Osteoblast (primary cell): ENCODE results near the gene ABRAXAS1. TPM values are rescaled to one million over a fixed set of nuclear protein-coding genes. Genes with fewer than 3 reads are reported as not detected.

Experiments used
- DNase-seq: peaks from one replicate; pipeline ENCODE4 v3.0.0; 2011; ENCODE audit warnings: low spot score, mixed read lengths; ENCODE audit not compliant: insufficient read length; ENCODE audit errors: missing footprints
- H2AFZ ChIP-seq: 2 replicates; pipeline ENCODE4 v1.6.0; 2011; ENCODE audit warnings: mild to moderate bottlenecking, low read length
- H3K27ac ChIP-seq: 2 replicates; pipeline ENCODE4 v1.5.1; 2011; ENCODE audit warnings: mild to moderate bottlenecking, low read depth, low read length, moderate library complexity
- H3K27me3 ChIP-seq: 2 replicates; pipeline ENCODE4 v1.6.0; 2012; ENCODE audit warnings: mild to moderate bottlenecking, control low read depth, inconsistent platforms, low read length, moderate library complexity; ENCODE audit not compliant: insufficient read depth
- H3K36me3 ChIP-seq: 2 replicates; pipeline ENCODE4 v1.5.1; 2011; ENCODE audit warnings: mild to moderate bottlenecking, low read length, control low read depth, moderate library complexity; ENCODE audit not compliant: insufficient read depth
- H3K4me1 ChIP-seq: 2 replicates; pipeline ENCODE4 v1.5.1; 2011; ENCODE audit warnings: mild to moderate bottlenecking, low read length, control low read depth, moderate library complexity; ENCODE audit not compliant: insufficient read depth
- H3K4me2 ChIP-seq: 2 replicates; pipeline ENCODE4 v1.6.0; 2011; ENCODE audit warnings: mild to moderate bottlenecking, low read length; ENCODE audit not compliant: insufficient read depth
- H3K4me3 ChIP-seq: fragments of 200-600 bp; sonication (generic); 3 replicates; pipeline ENCODE4 v1.5.1; 2012; ENCODE audit warnings: mild to moderate bottlenecking, low read length, inconsistent platforms; ENCODE audit not compliant: insufficient read depth
- H3K79me2 ChIP-seq: 2 replicates; pipeline ENCODE4 v1.6.0; 2012; ENCODE audit warnings: mild to moderate bottlenecking, low read length, control low read depth, inconsistent platforms; ENCODE audit not compliant: insufficient read depth
- H3K9me3 ChIP-seq: 2 replicates; pipeline ENCODE4 v1.5.1; 2011; ENCODE audit warnings: low read depth, low read length, control low read depth
- H4K20me1 ChIP-seq: 2 replicates; pipeline ENCODE4 v1.6.0; 2012; ENCODE audit warnings: mild to moderate bottlenecking, low read length, control low read depth; ENCODE audit not compliant: insufficient read depth
- total RNA-seq: library from RNA; depleted of rRNA; stranded (reverse); fragments of >200 nt; gene quantifications from 2 replicates; pipeline ENCODE4 v1.2.3, GENCODE V29; 2012
- TF ChIP-seq, protein P1 (sequence below): IDR thresholded peaks from 2 replicates; pipeline ENCODE4 v1.5.1; 2011; ENCODE audit warnings: mild to moderate bottlenecking, low read depth, low read length, moderate library complexity; ENCODE audit errors: extremely low read depth

The ABRAXAS1 gene
- 17.4 and 23.3 TPM in 2 replicates for total RNA-seq

DNA sequence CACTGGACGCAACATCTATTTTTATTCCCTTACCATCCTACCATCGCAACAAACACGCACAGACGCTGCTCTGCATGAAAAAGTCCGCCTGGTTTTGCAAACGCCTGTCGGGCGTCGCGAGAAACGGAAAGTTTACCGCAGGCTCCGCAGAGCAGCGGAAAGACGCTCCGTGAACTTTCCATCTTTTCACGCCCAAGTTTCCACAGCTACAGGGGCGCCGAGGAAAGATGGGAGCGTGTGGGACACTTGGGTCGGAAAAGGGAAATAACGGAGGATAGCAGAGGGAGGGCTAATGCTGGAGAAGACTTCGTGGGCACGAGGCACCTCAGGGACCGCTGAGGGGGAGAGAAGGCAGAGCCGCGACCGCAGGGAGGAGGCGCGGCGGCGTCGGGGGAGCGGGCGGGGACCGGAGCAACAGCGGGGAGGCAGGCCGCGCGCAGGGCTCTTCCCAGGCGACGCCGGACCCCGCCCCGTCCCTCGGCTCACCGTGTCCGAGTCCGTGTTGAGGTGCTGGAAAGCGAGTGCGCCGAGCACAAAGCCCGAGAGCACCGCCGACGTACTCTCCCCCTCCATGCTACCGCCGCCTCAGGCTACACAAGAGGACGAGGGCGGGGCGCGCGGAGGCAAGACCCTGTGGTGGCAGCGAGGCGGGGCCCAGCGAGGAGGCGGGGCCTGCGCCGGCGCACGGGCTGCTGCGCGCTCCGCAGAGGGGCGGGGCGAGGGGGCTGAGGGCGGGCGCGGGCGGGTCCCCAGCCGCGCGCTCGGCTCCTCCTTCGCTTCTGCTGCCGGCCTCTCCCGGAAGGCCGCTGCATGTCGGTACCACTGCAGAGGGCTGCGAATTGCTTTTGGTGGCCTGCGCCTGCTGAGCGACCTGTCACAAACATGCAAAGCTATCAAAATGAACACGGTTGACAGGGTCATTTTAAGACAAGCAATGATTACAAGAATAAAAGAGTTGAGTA lies at the start of gene ABRAXAS1:
ABRAXAS1 (minus strand) TSS at position 601 of the 962 bp plus-strand sequence; CDS start at position 573, 28 bp downstream.
- Histone ChIP-seq H3K27ac (peak within 1 kb of the TSS; percentile 69), H3K9me3 (no peaks in the 10 kb centered on the region), H4K20me1 (no peaks in the 10 kb centered on the region), H2AFZ (peak within 1 kb of the TSS; percentile 99), H3K79me2 (no peaks in the 10 kb centered on the region), H3K4me2 (peak within 1 kb of the TSS; percentile 85), H3K4me1 (peaks cover 10% of the 10 kb centered on the region), H3K36me3 (peaks cover 2% of the 10 kb centered on the region), H3K27me3 (no peaks in the 10 kb centered on the region), H3K4me3 (peak within 1 kb of the TSS; percentile 94)
- TF ChIP-seq, protein P1, sequence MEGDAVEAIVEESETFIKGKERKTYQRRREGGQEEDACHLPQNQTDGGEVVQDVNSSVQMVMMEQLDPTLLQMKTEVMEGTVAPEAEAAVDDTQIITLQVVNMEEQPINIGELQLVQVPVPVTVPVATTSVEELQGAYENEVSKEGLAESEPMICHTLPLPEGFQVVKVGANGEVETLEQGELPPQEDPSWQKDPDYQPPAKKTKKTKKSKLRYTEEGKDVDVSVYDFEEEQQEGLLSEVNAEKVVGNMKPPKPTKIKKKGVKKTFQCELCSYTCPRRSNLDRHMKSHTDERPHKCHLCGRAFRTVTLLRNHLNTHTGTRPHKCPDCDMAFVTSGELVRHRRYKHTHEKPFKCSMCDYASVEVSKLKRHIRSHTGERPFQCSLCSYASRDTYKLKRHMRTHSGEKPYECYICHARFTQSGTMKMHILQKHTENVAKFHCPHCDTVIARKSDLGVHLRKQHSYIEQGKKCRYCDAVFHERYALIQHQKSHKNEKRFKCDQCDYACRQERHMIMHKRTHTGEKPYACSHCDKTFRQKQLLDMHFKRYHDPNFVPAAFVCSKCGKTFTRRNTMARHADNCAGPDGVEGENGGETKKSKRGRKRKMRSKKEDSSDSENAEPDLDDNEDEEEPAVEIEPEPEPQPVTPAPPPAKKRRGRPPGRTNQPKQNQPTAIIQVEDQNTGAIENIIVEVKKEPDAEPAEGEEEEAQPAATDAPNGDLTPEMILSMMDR, result no peak
- peak; percentile 99 for DNase-seq

DNA sequence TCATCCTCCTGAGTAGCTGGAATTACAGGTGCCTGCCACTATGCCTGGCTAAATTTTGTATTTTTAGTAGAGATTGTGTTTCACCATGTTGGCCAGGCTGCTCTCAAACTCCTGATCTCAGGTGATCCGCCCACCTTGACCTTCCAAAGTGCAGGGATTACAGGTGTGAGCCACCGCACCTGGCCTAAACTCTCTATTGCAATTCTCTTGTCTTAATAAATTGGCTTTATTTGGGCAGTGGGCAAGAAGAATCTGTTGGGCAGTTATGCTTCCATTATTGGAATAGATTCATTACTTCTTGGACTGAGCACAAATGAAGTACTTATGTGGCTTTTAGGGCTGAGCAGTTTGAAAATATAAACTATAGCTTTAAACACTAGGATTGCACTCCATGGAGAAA lies 42.8 kb upstream of the ABRAXAS1 start:
- no peak for DNase-seq
- no peaks in the 10 kb centered on the region for H3K79me2 ChIP-seq
- no peak overlapping the region for H3K27ac ChIP-seq
- no peak overlapping the region for H2AFZ ChIP-seq
- no peak overlapping the region for H3K4me2 ChIP-seq
- no peaks in the 10 kb centered on the region for H3K4me1 ChIP-seq
- peaks cover 2% of the 10 kb centered on the region for H3K27me3 ChIP-seq
- H3K4me3 ChIP-seq, result no peak overlapping the region
- TF ChIP-seq, protein P1, result no peak
- no peaks in the 10 kb centered on the region for H4K20me1 ChIP-seq
- no peaks in the 10 kb centered on the region for H3K9me3 ChIP-seq
- H3K36me3 ChIP-seq, result no peaks in the 10 kb centered on the region

DNA sequence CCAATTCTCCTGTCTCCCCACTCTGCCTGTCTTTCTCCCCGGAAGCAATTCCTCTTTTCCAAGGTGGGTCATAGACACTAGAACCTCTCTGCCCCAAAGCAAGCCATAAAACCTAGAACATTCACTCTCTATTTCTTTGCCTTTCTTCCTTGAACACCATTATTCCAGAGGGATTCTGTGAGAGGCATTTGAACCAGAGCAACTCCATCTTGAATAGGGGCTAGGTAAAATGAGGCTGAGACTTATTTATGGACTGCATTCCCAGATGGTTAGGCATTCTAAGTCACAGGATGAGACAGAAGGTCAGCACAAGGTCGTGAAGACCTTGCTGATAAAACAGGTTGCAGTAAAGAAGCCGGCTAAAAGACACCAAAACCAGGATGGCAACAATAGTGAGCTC lies 37.3 kb upstream of the ABRAXAS1 start:
- Histone ChIP-seq H3K27ac (no peak overlapping the region), H3K27me3 (no peaks in the 10 kb centered on the region), H3K4me2 (no peak overlapping the region), H2AFZ (no peak overlapping the region), H3K4me1 (no peaks in the 10 kb centered on the region), H3K36me3 (no peaks in the 10 kb centered on the region), H3K9me3 (no peaks in the 10 kb centered on the region), H4K20me1 (no peaks in the 10 kb centered on the region), H3K79me2 (no peaks in the 10 kb centered on the region), H3K4me3 (no peak overlapping the region)
- TF ChIP-seq, protein P1, result no peak
- DNase-seq, result no peak

DNA sequence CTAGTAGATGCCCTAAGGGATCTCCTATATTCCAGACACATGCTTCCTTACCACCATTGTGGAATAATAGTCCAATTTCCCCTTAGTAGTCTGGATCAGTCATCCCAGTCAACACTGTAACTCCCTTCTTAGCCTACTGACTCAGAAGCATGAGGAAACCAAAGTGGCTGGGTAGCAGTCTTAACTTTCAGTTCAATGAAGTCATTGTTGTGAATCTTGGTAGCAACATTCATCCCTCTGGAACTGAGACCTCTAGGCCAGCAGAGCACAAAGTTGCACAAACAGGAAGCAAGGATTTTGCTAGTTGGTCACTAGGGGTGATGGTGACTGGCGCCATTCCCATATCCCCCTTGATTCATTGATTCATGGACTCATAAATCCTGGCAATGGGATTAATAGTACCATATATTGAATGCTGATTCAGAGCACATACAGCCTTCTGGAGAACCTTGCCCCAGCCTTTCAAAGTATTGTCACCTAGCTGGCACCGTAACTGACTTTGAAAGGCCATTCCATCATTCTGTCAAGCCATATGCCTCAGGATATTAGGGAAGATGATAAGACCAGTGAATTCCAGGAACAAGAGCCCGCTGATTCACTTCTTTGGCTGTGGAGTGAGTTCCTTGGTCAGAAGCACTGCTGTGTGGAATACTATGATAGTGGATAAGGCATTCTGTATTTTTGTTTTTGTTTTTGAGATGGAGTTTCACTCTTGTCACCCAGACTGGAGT lies 31.3 kb upstream of the ABRAXAS1 start:
- Histone ChIP-seq H4K20me1 (no peaks in the 10 kb centered on the region), H3K79me2 (no peaks in the 10 kb centered on the region), H3K36me3 (no peaks in the 10 kb centered on the region), H3K4me1 (peaks cover 9% of the 10 kb centered on the region), H3K4me2 (no peak overlapping the region), H3K4me3 (no peak overlapping the region), H2AFZ (peak overlapping the region; percentile 29), H3K9me3 (no peaks in the 10 kb centered on the region), H3K27me3 (no peaks in the 10 kb centered on the region), H3K27ac (peak overlapping the region; percentile 60)
- DNase-seq, result peak; percentile 80
- TF ChIP-seq, protein P1, result no peak
